Endothelial cell (in vitro differentiated cells): ENCODE results near the gene PRKG1. TPM values are rescaled to one million over a fixed set of nuclear protein-coding genes. Genes with fewer than 3 reads are reported as not detected.

Experiments
- DNase-seq: peaks from one replicate; pipeline ENCODE4 v3.0.0; 2021; ENCODE audit warnings: low spot score
- H3K27ac Mint-ChIP-seq: one replicate; pipeline ENCODE4 v1.8.0; 2021; ENCODE audit warnings: mixed read lengths, inconsistent platforms; ENCODE audit not compliant: unreplicated experiment
- H3K27me3 Mint-ChIP-seq: one replicate; pipeline ENCODE4 v1.8.0; 2021; ENCODE audit warnings: mild to moderate bottlenecking, moderate library complexity, mixed read lengths, inconsistent platforms; ENCODE audit not compliant: unreplicated experiment
- H3K36me3 Mint-ChIP-seq: one replicate; pipeline ENCODE4 v1.8.0; 2021; ENCODE audit warnings: mild to moderate bottlenecking, low read depth, mixed read lengths, inconsistent platforms; ENCODE audit not compliant: unreplicated experiment
- H3K4me1 Mint-ChIP-seq: one replicate; pipeline ENCODE4 v1.8.0; 2021; ENCODE audit warnings: mild to moderate bottlenecking, mixed read lengths, inconsistent platforms; ENCODE audit not compliant: unreplicated experiment
- H3K4me3 Mint-ChIP-seq: one replicate; pipeline ENCODE4 v1.8.0; 2021; ENCODE audit warnings: mild to moderate bottlenecking, mixed read lengths, inconsistent platforms; ENCODE audit not compliant: unreplicated experiment
- H3K9me3 Mint-ChIP-seq: one replicate; pipeline ENCODE4 v1.8.0; 2021; ENCODE audit warnings: mixed read lengths, inconsistent platforms; ENCODE audit not compliant: unreplicated experiment
- CTCF ChIP-seq: fragments of 200-600 bp; sonication (generic); IDR thresholded peaks from one replicate; pipeline ENCODE4 v1.5.0; 2021; ENCODE audit warnings: antibody characterized with exemption; ENCODE audit not compliant: unreplicated experiment
- total RNA-seq: library from RNA; stranded (reverse); fragmentation: NEBNext Ultra II Directional; extraction: Animal tissue kit (Norgen Biotek cat#: 25700); gene quantifications from one replicate; pipeline ENCODE4 v1.2.1, GENCODE V29; 2021; ENCODE audit not compliant: unreplicated experiment

Gene PRKG1
- total RNA-seq, 1 donor from 2014 or later: 10.7 TPM

- H3K27ac Mint-ChIP-seq: no peak overlapping the region
These were observed 269.1 kb downstream of the PRKG1 start for GRCh38 chr10:51343391-51343790.

GRCh38 chr10:51344371-51344770, 270.1 kb downstream of the PRKG1 start:
- Mint-ChIP-seq H3K27me3 (peaks cover 5% of the 10 kb centered on the region), H3K36me3 (no peaks in the 10 kb centered on the region), H3K4me3 (no peak overlapping the region), H3K27ac (no peak overlapping the region), H3K9me3 (no peaks in the 10 kb centered on the region), H3K4me1 (peaks cover 3% of the 10 kb centered on the region)
- no peak for TF ChIP-seq CTCF
- no peak for DNase-seq

More at GRCh38 chr10:51343391-51343790, 269.1 kb downstream of the PRKG1 start:
- Mint-ChIP-seq H3K36me3 (no peaks in the 10 kb centered on the region), H3K4me3 (no peak overlapping the region), H3K9me3 (no peaks in the 10 kb centered on the region), H3K27me3 (peaks cover 3% of the 10 kb centered on the region), H3K4me1 (peaks cover 3% of the 10 kb centered on the region)
- TF ChIP-seq CTCF: no peak
- no peak for DNase-seq

DNA sequence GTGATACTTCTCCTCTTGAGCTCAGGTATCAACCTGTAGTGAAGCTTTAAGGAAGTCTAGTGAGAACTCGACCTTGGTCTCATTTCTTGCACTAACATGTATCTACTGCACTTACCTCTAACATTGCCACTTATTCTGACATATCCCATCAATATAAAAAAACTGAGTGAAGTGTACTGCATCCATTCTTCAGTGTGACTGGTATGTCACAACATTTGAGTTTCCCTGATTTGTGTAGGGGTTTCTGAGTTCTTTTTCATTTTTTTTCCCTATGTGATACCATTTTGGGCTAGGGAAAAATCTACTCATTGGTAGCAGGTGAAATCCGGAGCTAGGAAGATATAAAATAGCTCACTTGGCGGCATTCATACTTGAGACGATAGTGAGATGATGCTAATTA, 274.3 kb downstream of the PRKG1 start:
- Mint-ChIP-seq H3K27ac (no peak overlapping the region), H3K4me3 (no peak overlapping the region), H3K36me3 (no peaks in the 10 kb centered on the region), H3K9me3 (no peaks in the 10 kb centered on the region), H3K4me1 (no peaks in the 10 kb centered on the region), H3K27me3 (peaks cover 5% of the 10 kb centered on the region)
- TF ChIP-seq CTCF: no peak
- no peak for DNase-seq

- H3K4me1 Mint-ChIP-seq: no peaks in the 10 kb centered on the region
- H3K27me3 Mint-ChIP-seq: no peaks in the 10 kb centered on the region
- H3K27ac Mint-ChIP-seq: no peak overlapping the region
- no peak for TF ChIP-seq CTCF
- no peaks in the 10 kb centered on the region for H3K9me3 Mint-ChIP-seq
- H3K36me3 Mint-ChIP-seq: no peaks in the 10 kb centered on the region
- H3K4me3 Mint-ChIP-seq: no peak overlapping the region
- DNase-seq: no peak
These were observed 282.9 kb downstream of the PRKG1 start for GRCh38 chr10:51357170-51357569.

GRCh38 chr10:51358227-51358626, 283.9 kb downstream of the PRKG1 start:
- no peak for DNase-seq
- H3K9me3 Mint-ChIP-seq: no peaks in the 10 kb centered on the region
- no peak for TF ChIP-seq CTCF

More at GRCh38 chr10:51358227-51358626, 283.9 kb downstream of the PRKG1 start:
- H3K27ac Mint-ChIP-seq: no peak overlapping the region
- no peaks in the 10 kb centered on the region for H3K36me3 Mint-ChIP-seq
- no peaks in the 10 kb centered on the region for H3K4me1 Mint-ChIP-seq
- H3K27me3 Mint-ChIP-seq: no peaks in the 10 kb centered on the region
- H3K4me3 Mint-ChIP-seq: no peak overlapping the region
